Adipocyte (in vitro differentiated cells): ENCODE measurements around the gene ZXDB.
A peak's percentile ranks its signal among the peaks of the same experiment; 100 is the strongest.
"Not testable (repeated sequence)": the region's sequence is repeated elsewhere in the genome, so short reads cannot be mapped to it uniquely, and the experiment has no call there.

Experiments used
- DNase-seq: peaks from one replicate; pipeline ENCODE4 v3.0.0-alpha.2; 2015; ENCODE audit warnings: low read depth
- H3K27me3 ChIP-seq: replicated peaks from 2 replicates; pipeline ENCODE4 v1.7.0; 2013; ENCODE audit warnings: mild to moderate bottlenecking, low read length, moderate library complexity; ENCODE audit not compliant: control insufficient read depth, insufficient read depth
- H3K36me3 ChIP-seq: 2 replicates; pipeline ENCODE4 v1.7.0; 2013; ENCODE audit warnings: low read length, mild to moderate bottlenecking, moderate library complexity; ENCODE audit not compliant: control insufficient read depth, insufficient read depth, severe bottlenecking
- H3K4me1 ChIP-seq: 2 replicates; pipeline ENCODE4 v1.7.0; 2013; ENCODE audit warnings: mild to moderate bottlenecking, low read length, moderate library complexity; ENCODE audit not compliant: control insufficient read depth, insufficient read depth
- H3K4me3 ChIP-seq: 2 replicates; pipeline ENCODE4 v1.7.0; 2013; ENCODE audit warnings: mild to moderate bottlenecking, low read length, moderate library complexity
- H3K9ac ChIP-seq: 2 replicates; pipeline ENCODE4 v1.7.0; 2013; ENCODE audit warnings: mild to moderate bottlenecking, low read length, moderate library complexity
- H3K9me3 ChIP-seq: 2 replicates; pipeline ENCODE4 v1.7.0; 2013; ENCODE audit warnings: mild to moderate bottlenecking, low read length, moderate library complexity; ENCODE audit not compliant: control insufficient read depth

ZXDB gene

GRCh38 chrX:57591284-57592159 lies at the start of gene ZXDB:
Gene ZXDB (plus strand): TSS chrX:57592011. CDS start chrX:57592049, 38 bp downstream.
- peak; percentile 61 for DNase-seq
- peaks cover 21% of the 10 kb centered on the region for H3K4me1 ChIP-seq
- H3K9me3 ChIP-seq, H3K27me3 ChIP-seq, H3K36me3 ChIP-seq: not testable (repeated sequence)
- peak within 1 kb of the TSS; percentile 82 for H3K4me3 ChIP-seq
- peak within 1 kb of the TSS; percentile 81 for H3K9ac ChIP-seq

GRCh38 chrX:57565198-57565597 lies 26.6 kb upstream of the ZXDB start:
- Histone ChIP-seq H3K9me3 (peaks cover 15% of the 10 kb centered on the region), H3K27me3 (no peaks in the 10 kb centered on the region), H3K9ac (no peak overlapping the region), H3K4me1 (no peaks in the 10 kb centered on the region), H3K36me3 (no peaks in the 10 kb centered on the region), H3K4me3 (no peak overlapping the region)
- no peak for DNase-seq

DNA sequence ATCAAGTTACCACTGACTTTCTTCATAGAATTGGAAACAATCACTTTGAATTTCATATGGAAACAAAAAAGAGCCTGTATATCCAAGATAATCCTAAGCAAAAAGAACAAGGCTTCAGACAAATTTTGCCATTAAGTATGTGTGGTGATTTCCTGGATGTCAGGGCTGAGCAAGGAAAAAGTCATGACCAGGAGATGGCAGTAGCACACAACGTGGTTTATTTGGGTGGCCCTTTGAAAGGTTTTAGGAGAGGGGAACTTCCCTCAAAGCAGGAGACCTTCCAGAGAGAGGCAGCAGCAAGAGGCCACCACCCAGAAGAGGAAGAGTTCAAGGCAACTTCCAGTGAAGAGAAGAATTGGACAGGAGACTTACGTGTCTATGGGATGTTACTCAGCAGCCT lies 18.1 kb upstream of the ZXDB start:
- DNase-seq, result peak; percentile 21

GRCh38 chrX:57582948-57583347 lies 8.9 kb upstream of the ZXDB start:
- peaks cover 23% of the 10 kb centered on the region for H3K27me3 ChIP-seq
- not testable (repeated sequence) for H3K36me3 ChIP-seq, H3K9me3 ChIP-seq, H3K4me3 ChIP-seq, H3K4me1 ChIP-seq, H3K9ac ChIP-seq
- DNase-seq, result peak; percentile 20

More for the DNA sequence above, 18.1 kb upstream of the ZXDB start:
- H3K36me3 ChIP-seq, result no peaks in the 10 kb centered on the region
- no peak overlapping the region for H3K9ac ChIP-seq
- no peaks in the 10 kb centered on the region for H3K4me1 ChIP-seq
- no peak overlapping the region for H3K4me3 ChIP-seq
- H3K9me3 ChIP-seq, result no peaks in the 10 kb centered on the region
- H3K27me3 ChIP-seq, result peaks cover 12% of the 10 kb centered on the region

- H3K4me1 ChIP-seq, result no peaks in the 10 kb centered on the region
- no peaks in the 10 kb centered on the region for H3K36me3 ChIP-seq
- H3K27me3 ChIP-seq, result peaks cover 27% of the 10 kb centered on the region
- no peak for DNase-seq
- H3K9me3 ChIP-seq, result no peaks in the 10 kb centered on the region
- H3K4me3 ChIP-seq, result no peak overlapping the region
- H3K9ac ChIP-seq, result no peak overlapping the region
Observed at GRCh38 chrX:57583477-57583876, 8.3 kb upstream of the ZXDB start.

GRCh38 chrX:57586360-57586759 lies 5.5 kb upstream of the ZXDB start:
- H3K9me3 ChIP-seq, result no peaks in the 10 kb centered on the region
- peaks cover 4% of the 10 kb centered on the region for H3K4me1 ChIP-seq
- DNase-seq, result no peak
- H3K36me3 ChIP-seq, result no peaks in the 10 kb centered on the region
- peaks cover 21% of the 10 kb centered on the region for H3K27me3 ChIP-seq
- H3K9ac ChIP-seq, result no peak overlapping the region
- no peak overlapping the region for H3K4me3 ChIP-seq

DNA sequence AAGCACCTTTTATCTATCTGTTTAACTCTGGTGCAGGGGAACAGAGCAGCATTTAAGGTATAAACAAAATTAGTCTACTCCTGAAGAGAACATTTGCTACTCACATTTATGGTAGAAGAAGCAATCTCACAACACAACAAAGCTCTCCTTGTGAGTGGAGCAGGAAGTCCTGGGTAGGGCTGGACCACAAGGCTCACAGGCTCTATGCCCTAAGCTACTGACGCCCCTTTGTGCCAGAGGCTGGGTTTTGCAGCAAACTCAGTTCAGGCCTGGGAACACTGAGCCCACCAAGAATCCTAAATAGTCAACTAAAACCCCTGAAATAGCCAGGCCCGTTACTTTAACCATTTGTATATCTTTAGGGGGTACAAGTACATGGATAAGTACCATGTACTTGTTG lies 4.7 kb upstream of the ZXDB start:
- H3K36me3 ChIP-seq, result no peaks in the 10 kb centered on the region
- no peak overlapping the region for H3K4me3 ChIP-seq
- no peak for DNase-seq
- no peak overlapping the region for H3K9ac ChIP-seq
- peaks cover 14% of the 10 kb centered on the region for H3K27me3 ChIP-seq
- H3K4me1 ChIP-seq, result peaks cover 4% of the 10 kb centered on the region
- no peaks in the 10 kb centered on the region for H3K9me3 ChIP-seq

DNA sequence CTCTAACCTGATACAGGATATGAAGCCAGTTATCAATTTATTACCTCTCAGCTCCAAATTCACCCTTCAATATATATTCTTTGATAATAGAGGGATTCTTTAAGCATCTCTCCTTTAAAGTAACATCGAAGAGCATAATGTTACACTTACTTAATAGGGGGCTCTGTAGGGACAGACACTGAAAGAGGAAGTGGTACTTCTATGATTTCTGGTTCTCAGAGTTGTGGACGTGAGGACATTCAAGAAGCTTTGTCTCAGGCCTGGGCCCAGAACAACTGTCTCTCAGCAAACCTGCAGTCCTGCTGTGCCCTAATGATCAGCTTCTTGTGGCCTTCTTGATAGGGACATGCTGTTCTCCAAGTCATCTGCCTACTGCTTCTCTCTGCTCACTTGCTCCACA lies 4.2 kb upstream of the ZXDB start:
- no peak for DNase-seq

DNA sequence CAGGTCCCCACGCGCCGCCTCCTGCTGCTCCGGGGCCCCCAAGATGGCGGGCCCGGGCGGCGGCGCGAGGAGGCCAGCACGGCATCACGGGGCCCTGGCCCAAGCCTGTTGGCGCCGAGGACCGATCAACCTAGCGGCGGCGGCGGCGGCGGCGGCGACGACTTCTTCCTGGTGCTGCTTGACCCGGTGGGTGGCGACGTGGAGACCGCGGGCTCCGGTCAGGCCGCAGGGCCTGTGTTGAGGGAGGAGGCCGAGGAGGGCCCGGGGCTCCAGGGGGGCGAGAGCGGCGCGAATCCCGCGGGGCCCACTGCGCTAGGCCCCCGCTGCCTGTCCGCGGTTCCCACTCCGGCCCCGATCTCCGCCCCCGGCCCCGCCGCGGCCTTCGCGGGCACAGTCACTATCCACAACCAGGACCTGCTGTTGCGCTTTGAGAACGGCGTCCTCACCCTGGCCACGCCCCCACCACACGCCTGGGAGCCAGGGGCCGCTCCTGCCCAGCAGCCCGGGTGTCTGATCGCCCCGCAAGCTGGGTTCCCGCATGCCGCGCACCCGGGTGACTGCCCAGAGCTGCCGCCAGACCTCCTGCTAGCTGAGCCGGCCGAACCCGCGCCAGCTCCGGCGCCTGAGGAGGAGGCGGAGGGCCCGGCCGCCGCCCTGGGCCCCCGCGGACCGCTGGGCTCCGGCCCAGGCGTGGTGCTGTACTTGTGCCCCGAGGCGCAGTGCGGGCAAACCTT lies 516 bp downstream of the ZXDB start:
- H3K4me1 ChIP-seq, result peaks cover 26% of the 10 kb centered on the region
- H3K36me3 ChIP-seq, H3K9me3 ChIP-seq, H3K27me3 ChIP-seq: not testable (repeated sequence)
- DNase-seq, result peak; percentile 37
- peak overlapping the region; percentile 81 for H3K9ac ChIP-seq
- H3K4me3 ChIP-seq, result peak overlapping the region; percentile 76

More for the DNA sequence above, 4.2 kb upstream of the ZXDB start:
- H3K4me1 ChIP-seq, result peaks cover 4% of the 10 kb centered on the region
- no peaks in the 10 kb centered on the region for H3K9me3 ChIP-seq
- H3K9ac ChIP-seq, result no peak overlapping the region
- no peak overlapping the region for H3K4me3 ChIP-seq
- peaks cover 10% of the 10 kb centered on the region for H3K27me3 ChIP-seq
- no peaks in the 10 kb centered on the region for H3K36me3 ChIP-seq

GRCh38 chrX:57592894-57593215 lies 1.0 kb downstream of the ZXDB start:
- peak overlapping the region; percentile 76 for H3K4me3 ChIP-seq
- not testable (repeated sequence) for H3K9me3 ChIP-seq, H3K36me3 ChIP-seq, H3K27me3 ChIP-seq
- DNase-seq, result peak; percentile 34
- peak overlapping the region; percentile 81 for H3K9ac ChIP-seq
- H3K4me1 ChIP-seq, result peaks cover 26% of the 10 kb centered on the region

DNA sequence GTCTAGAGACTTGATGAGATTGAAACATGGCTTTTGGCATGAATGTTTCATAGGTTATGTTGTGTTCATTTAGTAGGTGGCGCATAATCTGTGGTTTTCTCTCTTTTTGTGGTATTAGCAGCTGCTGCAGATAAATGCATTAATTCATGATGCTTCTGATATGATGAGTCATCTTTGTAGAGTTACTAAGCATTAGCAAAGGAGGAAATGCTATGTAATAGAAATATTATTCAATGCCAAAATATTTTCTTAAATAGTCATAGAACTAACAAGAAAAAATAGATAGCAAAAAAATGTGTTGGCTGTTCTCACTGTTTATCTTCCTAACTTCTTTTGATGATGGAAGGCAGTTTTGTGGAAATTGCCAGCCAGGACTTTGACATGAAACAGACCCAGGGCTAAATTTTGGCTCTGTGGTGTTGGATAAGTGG lies 3.6 kb downstream of the ZXDB start:
- peak; percentile 62 for DNase-seq
- Histone ChIP-seq H3K9me3 (no peaks in the 10 kb centered on the region), H3K27me3 (no peaks in the 10 kb centered on the region), H3K4me3 (peak overlapping the region; percentile 56), H3K36me3 (peaks cover 4% of the 10 kb centered on the region), H3K9ac (no peak overlapping the region), H3K4me1 (peaks cover 26% of the 10 kb centered on the region)
